GM13977 (cell line): Measurements from ENCODE around the gene KCTD21.

Source experiments
- DNase-seq: peaks from one replicate; pipeline ENCODE4 v3.0.0; 2012; ENCODE audit warnings: low spot score
- in situ Hi-C: fragments of 300-500 bp; cut with MboI; formaldehyde crosslinking; loops from one replicate; pipeline ENCODE4 v1.12.0; 2022; ENCODE audit warnings: low sequenced_read_pairs, low pct_unique_long_range_greater_than_20kb, mixed read lengths, inconsistent platforms; ENCODE audit not compliant: unreplicated experiment
- TF ChIP-seq, protein P1 (sequence below): IDR thresholded peaks from 2 replicates; pipeline ENCODE4 v1.5.1; 2012; ENCODE audit warnings: mild to moderate bottlenecking, control low read depth; ENCODE audit not compliant: insufficient read depth; ENCODE audit errors: extremely low read depth, missing control alignments

The KCTD21 gene

DNA sequence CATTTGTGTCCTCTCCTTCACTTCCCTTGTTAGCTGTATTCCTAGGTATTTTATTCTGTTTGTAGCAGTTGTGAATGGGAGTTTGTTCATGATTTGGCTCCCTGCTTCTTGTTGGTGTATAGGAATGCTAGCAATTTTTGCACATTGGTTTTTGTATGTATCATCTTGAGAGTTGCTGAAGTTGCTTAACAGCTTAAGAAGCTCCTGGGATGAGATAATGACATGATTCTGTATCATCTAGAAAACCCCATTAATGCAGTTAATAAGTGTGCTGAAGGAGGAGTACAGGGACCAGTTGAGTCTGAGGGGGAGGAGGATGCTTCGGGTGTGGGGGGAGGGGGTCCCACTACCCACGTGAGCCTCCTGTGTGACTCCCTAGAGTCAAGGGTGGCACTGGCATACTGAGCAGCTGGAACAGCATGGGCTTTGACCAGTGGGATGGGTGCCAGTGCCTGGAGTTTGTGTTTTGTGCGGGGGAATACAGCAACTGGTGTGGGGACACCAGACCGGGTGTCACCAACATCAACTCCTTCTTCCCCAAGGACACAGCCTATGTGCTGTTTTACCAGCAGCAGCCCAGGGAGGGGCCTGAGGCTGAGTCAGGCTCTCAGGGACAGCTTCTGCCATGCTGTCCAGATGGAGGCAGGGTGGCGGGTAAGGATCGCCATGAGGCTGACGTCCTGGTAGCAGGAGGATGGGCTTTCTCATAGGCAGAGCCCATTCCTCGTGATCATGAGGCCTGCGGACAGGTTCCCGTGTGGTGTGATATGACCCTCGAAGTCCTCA lies 24.4 kb upstream of the KCTD21 start:
- in situ Hi-C loops: no loop called here
- TF ChIP-seq, protein P1, sequence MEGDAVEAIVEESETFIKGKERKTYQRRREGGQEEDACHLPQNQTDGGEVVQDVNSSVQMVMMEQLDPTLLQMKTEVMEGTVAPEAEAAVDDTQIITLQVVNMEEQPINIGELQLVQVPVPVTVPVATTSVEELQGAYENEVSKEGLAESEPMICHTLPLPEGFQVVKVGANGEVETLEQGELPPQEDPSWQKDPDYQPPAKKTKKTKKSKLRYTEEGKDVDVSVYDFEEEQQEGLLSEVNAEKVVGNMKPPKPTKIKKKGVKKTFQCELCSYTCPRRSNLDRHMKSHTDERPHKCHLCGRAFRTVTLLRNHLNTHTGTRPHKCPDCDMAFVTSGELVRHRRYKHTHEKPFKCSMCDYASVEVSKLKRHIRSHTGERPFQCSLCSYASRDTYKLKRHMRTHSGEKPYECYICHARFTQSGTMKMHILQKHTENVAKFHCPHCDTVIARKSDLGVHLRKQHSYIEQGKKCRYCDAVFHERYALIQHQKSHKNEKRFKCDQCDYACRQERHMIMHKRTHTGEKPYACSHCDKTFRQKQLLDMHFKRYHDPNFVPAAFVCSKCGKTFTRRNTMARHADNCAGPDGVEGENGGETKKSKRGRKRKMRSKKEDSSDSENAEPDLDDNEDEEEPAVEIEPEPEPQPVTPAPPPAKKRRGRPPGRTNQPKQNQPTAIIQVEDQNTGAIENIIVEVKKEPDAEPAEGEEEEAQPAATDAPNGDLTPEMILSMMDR: no peak
- DNase-seq: no peak

DNA sequence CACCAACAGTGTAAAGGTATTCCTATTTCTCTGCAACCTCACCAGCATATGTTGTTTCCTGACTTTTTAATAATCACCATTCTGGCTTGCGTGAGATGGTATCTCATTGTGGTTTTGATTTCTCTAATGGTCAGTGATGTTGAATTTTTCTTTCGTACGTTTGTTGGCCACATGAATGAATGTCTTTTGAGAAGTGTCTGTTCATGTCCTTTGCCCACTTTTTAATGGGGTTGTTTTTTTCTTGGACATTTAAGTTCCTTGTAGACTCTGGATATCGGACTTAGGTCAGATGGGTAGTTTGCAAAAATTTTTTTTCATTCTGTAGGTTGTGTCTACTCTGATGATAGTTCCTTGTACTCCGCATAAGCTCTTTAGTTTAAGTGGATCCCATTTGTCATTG lies 23.1 kb upstream of the KCTD21 start:
- TF ChIP-seq, protein P1: no peak
- DNase-seq: no peak
- in situ Hi-C loops: no loop called here

DNA sequence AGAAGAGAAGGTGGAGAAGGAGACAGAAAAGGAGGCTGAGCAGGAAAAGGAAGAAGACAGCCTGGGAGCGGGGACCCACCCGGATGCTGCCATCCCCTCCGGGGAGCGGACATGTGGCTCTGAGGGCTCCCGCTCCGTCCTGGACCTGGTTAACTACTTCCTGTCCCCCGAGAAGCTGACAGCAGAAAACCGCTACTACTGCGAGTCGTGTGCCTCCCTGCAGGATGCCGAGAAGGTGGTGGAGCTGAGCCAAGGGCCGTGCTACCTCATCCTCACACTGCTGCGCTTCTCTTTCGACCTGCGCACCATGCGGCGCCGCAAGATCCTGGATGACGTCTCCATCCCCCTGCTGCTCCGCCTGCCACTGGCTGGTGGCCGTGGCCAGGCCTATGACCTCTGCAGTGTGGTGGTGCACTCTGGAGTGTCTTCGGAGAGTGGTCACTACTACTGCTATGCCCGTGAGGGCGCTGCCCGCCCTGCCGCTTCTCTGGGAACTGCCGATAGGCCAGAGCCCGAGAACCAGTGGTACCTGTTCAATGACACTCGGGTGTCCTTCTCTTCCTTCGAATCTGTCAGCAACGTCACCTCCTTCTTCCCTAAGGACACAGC lies 21.7 kb upstream of the KCTD21 start:
- in situ Hi-C loops: no loop called here
- DNase-seq: no peak
- TF ChIP-seq, protein P1: no peak

DNA sequence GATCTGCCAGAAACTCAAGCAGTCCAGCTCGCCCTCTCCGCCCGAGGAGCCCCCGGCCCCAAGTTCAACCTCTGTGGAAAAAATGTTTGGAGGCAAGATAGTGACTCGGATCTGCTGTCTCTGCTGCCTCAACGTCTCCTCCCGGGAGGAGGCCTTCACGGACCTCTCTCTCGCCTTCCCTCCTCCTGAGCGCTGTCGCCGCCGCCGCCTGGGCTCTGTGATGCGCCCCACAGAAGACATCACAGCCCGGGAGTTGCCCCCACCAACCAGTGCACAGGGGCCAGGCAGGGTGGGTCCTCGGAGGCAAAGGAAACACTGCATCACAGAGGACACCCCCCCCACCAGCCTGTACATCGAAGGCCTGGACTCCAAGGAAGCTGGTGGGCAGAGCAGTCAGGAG lies 21.1 kb upstream of the KCTD21 start:
- DNase-seq: no peak
- TF ChIP-seq, protein P1: no peak
- in situ Hi-C loops: no loop called here

DNA sequence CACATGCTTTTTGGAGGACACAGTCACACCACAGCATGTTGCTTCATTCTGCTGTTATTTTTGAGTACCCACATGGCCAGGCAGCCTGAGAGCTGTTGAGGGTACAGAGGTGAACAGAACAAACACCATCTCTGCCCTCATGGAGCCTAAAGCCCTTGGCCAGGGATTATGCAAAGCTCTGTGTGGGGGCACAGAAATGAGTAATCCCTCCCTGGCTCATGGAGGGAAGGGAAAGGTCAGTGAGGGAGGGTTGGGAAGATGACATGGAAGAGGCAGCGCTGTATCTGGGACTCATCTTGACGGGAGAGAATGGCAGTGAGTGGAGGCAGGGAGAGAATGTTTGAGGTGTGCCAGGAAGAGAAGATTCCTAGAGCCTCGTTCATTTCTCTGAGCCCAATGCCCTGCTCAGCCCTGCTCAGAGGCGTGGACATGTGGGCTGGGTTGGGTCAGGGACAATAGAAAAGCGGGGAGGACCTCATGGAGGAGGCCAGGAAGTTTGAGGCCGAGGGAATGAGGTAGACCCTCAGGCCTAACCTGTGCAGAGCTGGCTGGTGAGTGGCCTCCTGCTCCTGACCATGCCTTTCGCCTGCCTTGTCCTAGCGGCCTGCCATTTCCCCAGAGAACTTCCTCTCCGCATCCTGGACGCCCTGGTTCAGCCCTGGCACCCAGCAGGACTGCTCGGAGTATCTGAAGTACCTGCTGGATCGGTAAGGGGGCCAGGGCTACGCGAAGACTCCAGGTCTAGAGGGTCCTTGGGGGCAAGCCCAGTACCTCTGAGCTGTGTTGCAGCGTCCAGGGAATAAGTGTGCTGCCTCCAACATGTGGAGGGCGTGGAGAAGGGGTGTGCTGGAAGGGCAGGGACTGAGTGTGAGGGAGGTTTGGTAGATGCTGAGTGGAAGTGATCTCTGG lies 20.1 kb upstream of the KCTD21 start:
- no peak for DNase-seq
- in situ Hi-C loops: no loop called here
- TF ChIP-seq, protein P1: no peak

DNA sequence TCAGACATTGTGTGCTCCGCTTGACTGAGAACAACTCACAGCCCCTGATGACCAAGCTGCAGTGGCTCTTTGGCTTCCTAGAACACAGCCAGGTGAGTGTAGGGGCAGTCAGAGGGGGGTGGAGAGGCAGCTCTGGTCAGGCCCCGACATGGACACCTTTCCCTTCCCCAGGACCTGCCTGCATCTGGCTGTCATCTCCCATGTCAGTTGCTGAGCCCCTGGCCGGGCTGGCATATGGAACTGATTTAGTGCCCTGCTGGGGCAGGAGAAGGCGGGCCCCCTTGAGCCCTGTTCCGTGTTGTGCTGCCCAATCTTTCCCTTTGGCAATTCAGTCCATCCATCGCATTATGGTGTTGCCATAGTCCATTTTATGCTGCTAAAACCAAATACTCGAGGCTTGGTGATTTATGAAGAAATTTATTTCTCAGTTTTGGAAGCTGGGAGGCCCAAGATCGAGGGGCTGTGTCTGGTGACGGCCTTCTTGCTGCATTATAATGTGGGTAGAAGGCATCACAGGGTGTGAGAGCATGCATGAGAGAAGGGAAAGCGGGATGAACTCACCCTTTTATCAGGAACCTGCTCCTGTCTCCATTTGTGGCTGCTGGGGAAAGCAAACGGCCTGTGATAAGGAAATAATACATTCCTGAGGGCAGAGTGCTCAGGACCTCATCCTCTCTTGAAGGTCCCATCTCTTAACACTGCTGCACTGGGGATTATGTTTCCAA lies 19.3 kb upstream of the KCTD21 start:
- TF ChIP-seq, protein P1: no peak
- in situ Hi-C loops: no loop called here

More for the DNA sequence above, 19.3 kb upstream of the KCTD21 start:
- no peak for DNase-seq
